GM21529 (cell line): Measurements from ENCODE around the gene CMTM8.

ENCODE experiments used
- ATAC-seq: cut with Tn5 transposase; IDR thresholded peaks from one replicate; pipeline ENCODE4 v1.9.1; 2021; ENCODE audit not compliant: unreplicated experiment

Gene CMTM8

GRCh38 chr3:32276279-32276841 is 37.9 kb downstream of the CMTM8 start:
- ATAC-seq, result no peak

- ATAC-seq, result no peak
These were observed 40.2 kb downstream of the CMTM8 start for GRCh38 chr3:32278714-32279113.

GRCh38 chr3:32280262-32280910 is 41.9 kb downstream of the CMTM8 start:
- ATAC-seq, result no peak

GRCh38 chr3:32281570-32282106 is 43.2 kb downstream of the CMTM8 start:
- no peak for ATAC-seq

GRCh38 chr3:32282578-32283154 is 44.2 kb downstream of the CMTM8 start:
- ATAC-seq, result no peak

- ATAC-seq, result no peak
These were observed 44.8 kb downstream of the CMTM8 start for GRCh38 chr3:32283304-32283703.

- no peak for ATAC-seq
These were observed 46.1 kb downstream of the CMTM8 start for GRCh38 chr3:32284443-32285212.

GRCh38 chr3:32285891-32286290 is 47.4 kb downstream of the CMTM8 start:
- no peak for ATAC-seq

GRCh38 chr3:32288819-32289218 is 50.3 kb downstream of the CMTM8 start:
- ATAC-seq, result no peak

GRCh38 chr3:32290619-32291018 is 52.1 kb downstream of the CMTM8 start:
- no peak for ATAC-seq

- ATAC-seq, result no peak
These were observed 53.8 kb downstream of the CMTM8 start for GRCh38 chr3:32292085-32292796.

GRCh38 chr3:32293903-32294302 is 55.4 kb downstream of the CMTM8 start:
- no peak for ATAC-seq

GRCh38 chr3:32296251-32297204 is 58.0 kb downstream of the CMTM8 start:
- ATAC-seq, result peak; percentile 76

GRCh38 chr3:32297366-32297765 is 58.9 kb downstream of the CMTM8 start:
- ATAC-seq, result no peak

- no peak for ATAC-seq
These were observed 62.9 kb downstream of the CMTM8 start for GRCh38 chr3:32301426-32301825.

GRCh38 chr3:32302601-32303398 is 64.3 kb downstream of the CMTM8 start:
- no peak for ATAC-seq

GRCh38 chr3:32303399-32303747 is 64.9 kb downstream of the CMTM8 start:
- ATAC-seq, result no peak

- no peak for ATAC-seq
These were observed 65.7 kb downstream of the CMTM8 start for GRCh38 chr3:32303977-32304881.
